HG02870 (cell line): ENCODE data around the gene KCNK1.

Source experiments
- ATAC-seq: cut with Tn5 transposase; IDR thresholded peaks from one replicate; pipeline ENCODE4 v1.9.1; 2021; ENCODE audit warnings: mild to moderate bottlenecking, moderate library complexity; ENCODE audit not compliant: unreplicated experiment

The KCNK1 gene

DNA sequence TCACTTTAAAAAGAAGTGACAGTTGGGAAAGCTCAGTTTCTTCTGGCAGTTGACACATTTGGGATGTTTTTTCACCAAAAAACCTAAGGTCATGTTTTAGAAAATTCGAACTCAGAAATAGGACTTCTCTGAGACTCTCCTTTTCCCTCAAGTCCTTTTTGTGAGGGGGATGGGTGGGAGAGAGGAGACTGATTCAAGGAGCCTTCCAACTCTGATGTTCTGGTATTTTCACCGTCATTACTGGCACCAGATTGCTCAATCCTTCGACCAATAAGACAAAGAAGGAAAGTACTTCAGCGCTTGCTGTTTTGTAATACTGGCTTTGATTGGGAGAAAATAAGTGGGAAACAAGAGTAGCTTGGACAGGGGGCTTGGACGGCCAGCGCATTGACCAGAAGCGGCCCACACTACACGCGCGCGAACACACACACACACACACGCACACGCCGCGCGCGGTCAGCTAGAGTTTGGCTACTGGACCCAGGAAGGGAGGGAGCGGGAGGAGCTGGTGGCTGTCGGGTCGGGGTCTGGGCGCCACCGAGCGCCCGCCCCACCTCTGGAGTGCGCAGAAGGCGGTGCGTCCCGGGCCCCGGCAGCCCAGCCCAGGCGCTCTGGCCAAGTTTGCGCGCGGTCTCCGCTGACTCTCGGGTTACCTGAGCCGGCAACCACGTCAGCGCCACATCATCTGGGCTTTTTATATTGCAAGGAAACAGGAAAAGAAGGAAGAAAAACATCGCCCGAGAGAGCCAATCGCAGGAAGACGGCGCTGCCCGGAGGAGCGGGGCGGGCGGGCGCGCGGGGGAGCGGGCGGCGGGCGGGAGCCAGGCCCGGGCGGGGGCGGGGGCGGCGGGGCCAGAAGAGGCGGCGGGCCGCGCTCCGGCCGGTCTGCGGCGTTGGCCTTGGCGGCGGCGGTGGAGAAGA, at the start of gene KCNK1:
Gene KCNK1 (plus strand): TSS at position 855 of the 921 bp plus-strand sequence. CDS start 66 bp downstream, at position 921.
- peak; percentile 28 for ATAC-seq

- ATAC-seq: no peak
These were observed 48.6 kb upstream of the KCNK1 start for GRCh38 chr1:233565313-233565712.

DNA sequence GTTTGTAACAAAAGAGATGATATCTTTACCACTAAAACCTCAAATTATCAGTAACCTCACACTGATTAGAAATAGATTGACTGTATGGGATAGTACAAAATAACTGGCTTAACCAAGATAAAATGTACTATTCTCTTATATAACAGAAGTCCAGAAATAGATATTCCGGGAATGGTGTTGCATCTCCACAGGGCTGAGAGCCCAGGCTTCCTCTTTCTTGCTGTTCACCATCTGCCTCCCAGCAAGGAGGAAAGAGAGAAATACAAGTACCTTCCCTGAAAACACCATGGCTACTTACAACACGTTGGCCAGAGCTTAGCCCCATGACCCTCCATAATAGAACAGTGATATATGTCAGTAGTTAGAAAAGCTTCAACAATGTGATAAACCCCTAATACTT, 47.0 kb upstream of the KCNK1 start:
- ATAC-seq: no peak

DNA sequence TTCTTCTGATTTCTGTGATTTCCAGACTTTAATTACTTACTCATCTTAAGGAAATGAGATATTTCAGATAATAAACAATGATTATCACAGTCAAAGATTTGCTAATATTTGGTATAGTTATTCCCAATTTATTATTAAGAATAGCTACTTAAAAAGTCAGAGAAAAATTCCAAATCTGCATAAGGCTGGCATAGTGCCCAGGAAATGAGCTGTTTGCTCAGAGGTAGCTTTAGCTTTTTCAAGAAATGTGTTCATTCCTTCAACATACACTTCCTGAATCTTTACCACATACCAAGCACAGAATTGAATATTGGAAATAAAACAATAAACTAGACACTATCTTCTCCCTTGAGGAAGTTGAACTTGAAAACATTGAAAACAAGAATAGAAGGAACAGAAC, 44.3 kb upstream of the KCNK1 start:
- no peak for ATAC-seq

- ATAC-seq: no peak
These were observed 43.7 kb upstream of the KCNK1 start for GRCh38 chr1:233570216-233570615.

DNA sequence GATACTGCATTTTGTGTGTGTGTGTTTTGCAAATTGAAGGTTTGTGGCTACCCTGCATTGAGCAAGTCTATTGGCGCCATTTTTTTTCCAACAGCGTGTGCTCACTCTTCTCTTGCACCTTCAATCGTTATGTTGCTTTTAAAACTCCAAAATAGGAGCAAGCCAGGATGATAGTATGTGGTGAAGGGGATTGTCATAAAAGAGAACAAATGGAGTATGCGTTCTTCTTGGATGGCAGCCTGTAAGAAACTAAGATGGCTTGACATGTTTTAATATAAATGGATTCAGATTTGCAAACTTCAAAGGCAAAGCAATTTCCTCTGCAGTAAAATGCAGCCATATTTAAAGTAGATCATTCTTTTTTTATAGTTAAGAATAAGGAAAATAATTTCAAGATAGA, 43.2 kb upstream of the KCNK1 start:
- ATAC-seq: no peak

- ATAC-seq: no peak
These were observed 41.0 kb upstream of the KCNK1 start for GRCh38 chr1:233572896-233573295.

GRCh38 chr1:233575450-233575849, 38.5 kb upstream of the KCNK1 start:
- no peak for ATAC-seq

GRCh38 chr1:233582439-233582838, 31.5 kb upstream of the KCNK1 start:
- no peak for ATAC-seq

DNA sequence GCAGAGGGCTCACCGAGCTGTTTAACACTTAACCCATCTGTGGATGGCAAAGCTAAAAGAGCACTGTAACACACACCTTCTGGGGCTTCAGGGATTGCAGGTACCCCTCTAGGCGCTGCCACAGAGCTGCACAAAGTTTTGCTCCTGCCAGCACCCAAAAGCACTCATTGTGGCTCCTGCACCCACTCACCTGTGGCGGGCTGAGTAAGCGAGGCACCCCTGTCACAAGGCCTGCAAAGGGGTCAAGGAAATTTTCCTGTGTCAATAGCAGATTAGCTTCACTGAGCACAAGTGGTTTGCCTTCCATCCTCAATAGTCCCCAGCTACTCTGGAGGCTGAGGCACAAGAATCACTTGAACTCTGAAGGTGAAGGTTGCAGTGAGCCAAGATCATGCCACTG, 29.5 kb upstream of the KCNK1 start:
- ATAC-seq: no peak

- no peak for ATAC-seq
These were observed 29.0 kb upstream of the KCNK1 start for GRCh38 chr1:233584931-233585330.

- ATAC-seq: no peak
These were observed 27.6 kb upstream of the KCNK1 start for GRCh38 chr1:233586301-233586700.

GRCh38 chr1:233587196-233587595, 26.7 kb upstream of the KCNK1 start:
- no peak for ATAC-seq

DNA sequence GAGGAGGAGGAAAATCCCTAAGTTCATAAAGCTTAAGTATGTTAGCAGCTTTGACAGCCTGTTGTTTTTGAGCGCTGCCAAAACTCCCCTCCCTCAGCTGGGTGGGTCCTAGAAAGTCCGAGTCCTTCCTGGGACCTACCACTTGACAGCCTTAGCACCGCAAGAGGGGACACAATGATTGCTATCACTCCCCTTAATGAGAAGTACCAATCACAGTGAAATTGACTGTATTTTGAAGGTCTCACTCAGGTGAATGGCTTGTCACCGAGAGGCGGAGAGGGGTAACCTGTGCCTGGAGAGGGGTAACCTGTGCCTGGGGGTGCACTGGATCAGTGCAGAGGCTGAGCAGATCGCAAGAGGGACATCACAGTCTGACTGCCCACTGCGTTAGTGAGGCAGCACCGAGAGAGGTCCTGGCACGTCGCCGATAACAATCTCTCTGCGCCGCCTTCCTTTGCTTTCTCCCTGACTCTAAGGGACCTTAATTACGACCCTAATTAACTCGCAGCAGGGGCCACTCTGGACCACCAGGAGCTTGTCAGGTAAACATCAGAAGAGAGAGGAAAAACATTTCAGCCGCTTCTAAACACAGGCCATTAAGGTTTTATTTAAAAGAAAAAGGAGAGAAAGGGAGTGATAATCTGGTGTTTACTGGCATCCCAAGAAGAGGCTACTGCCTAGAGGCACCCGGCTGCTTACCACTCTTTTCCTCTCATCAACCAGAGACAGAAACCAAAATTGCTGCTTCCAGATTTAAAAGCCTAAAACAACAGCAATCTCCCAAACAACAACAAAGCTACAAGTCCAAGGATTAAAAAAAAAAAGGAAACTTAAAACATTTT, 25.7 kb upstream of the KCNK1 start:
- no peak for ATAC-seq

- no peak for ATAC-seq
These were observed 16.4 kb upstream of the KCNK1 start for GRCh38 chr1:233597489-233597901.

DNA sequence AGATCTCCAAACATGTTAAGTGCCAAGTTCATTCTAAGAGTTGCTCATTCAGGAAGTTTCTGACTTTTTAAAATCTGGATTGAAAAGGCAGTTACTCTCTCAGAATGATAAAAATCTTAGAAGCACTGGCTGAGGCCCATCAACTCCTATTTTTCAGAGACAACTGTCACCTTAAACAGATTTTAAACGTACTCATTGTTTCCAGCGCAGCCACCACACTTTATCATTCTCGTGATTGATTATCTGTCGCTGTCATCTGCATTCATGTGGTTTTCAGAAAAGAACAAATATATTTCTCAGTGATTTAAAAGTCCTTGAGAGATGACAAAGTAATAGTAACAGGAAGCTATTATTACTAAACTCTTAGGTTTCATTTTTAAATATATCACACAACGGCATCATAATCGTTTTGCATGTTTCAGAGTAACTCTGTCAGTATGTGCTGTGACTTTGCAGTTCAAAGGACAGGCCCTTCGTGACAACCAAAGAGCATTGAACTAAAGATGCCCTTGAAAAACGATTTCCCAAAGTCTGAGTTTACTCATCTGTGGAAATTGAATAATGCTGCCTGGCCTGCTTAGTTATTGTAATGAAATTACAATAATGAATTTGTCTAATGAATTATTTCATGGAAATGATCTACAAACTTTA, 14.9 kb upstream of the KCNK1 start:
- peak; percentile 94 for ATAC-seq

DNA sequence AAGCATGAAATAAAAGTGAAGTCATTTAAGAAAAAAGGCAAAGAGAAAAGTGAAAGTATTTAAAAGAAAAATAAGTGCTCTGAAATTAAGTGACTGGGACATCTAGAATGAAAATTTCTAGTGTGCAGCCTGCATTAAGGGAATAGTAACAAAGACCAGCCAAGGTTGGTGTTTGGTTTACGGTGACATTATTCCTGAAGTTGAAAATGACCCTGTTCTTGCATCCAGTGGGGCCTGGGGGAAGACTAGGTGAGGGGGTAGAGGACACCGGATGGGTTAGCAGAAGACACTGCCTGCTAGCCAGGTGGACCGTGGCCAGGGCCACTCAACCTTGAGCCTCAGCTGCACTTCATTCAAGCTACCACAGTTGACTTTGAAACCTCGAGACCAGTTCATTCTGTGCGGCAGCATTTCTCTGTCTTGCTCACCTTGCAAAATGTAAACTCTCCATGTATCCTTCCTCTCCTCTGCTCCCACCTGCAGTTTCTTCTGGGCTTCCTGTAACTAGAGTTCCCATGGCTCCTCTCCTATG, 14.3 kb upstream of the KCNK1 start:
- peak; percentile 36 for ATAC-seq

DNA sequence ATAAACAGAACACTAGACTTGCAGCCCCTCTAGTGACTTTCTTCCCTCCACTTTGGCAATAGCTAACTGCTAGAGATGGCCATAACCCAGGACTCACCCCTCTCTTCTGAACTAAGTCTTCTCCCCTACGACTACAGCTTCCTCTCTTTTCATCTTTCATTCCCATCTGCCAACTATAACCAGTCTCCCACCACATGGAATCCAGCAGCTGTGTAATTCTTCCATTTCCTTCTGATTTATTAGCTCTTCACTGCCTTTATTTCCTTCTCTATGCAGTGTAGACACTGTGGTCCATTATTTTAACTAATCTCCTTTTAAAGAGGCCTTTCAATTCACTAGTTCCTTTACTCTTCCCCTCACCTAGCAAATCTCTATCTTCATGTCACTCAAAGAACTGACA, 13.4 kb upstream of the KCNK1 start:
- no peak for ATAC-seq

DNA sequence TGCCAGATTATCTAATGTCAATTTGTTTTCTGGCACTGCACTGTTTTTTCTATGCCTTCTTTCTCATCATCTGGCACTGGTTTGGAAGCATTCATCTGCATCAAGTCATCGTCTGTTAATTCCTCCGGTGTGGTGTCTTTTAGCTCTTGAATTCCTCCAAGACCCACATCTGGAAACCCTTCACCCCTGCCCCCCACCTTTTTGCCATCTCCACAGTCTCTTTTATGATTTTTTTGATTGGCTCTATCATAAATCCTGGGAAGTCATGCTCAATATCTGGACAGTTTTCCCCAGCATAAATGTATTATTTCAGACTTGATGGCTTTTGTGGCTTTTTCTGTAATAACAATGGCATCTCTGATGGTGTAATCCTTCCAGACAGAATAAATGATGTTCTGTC, 10.4 kb upstream of the KCNK1 start:
- no peak for ATAC-seq

- no peak for ATAC-seq
These were observed 8.7 kb upstream of the KCNK1 start for GRCh38 chr1:233605205-233605604.

- no peak for ATAC-seq
These were observed 7.1 kb upstream of the KCNK1 start for GRCh38 chr1:233606813-233607212.
